ENCODE measurements around the gene RB1. TPM values are rescaled to one million over a fixed set of nuclear protein-coding genes. Genes with fewer than 3 reads are reported as not detected.

Gene RB1
- total and polyA plus RNA-seq, 2 experiments from 2014 or later: 25.5 to 31.0 TPM

GRCh38 chr13:48403913-48404312, 100.4 kb downstream of the RB1 start:
- no peak for TF ChIP-seq EZH2phosphoT487 (IDR thresholded peaks at IDR 0.05; ENCODE audit: insufficient read depth, low read depth)
- TF ChIP-seq EZH2 (IDR thresholded peaks at IDR 0.05; ENCODE audit: insufficient read depth, poor library complexity, severe bottlenecking): no peak
- H3K9me2 ChIP-seq (ENCODE audit: insufficient read depth): no peaks in the 10 kb centered on the region
- in situ Hi-C loops (cut with MboI): no loop called here
- peaks cover 62% of the 10 kb centered on the region for H3K4me1 ChIP-seq (ENCODE audit: insufficient read depth)
- H3K79me2 ChIP-seq (ENCODE audit: insufficient read depth): peaks cover 67% of the 10 kb centered on the region
- peak overlapping the region; percentile 58; the same call in 1 of the 2 replicates for H3K9ac ChIP-seq
- peaks cover 39% of the 10 kb centered on the region for H3F3A ChIP-seq (ENCODE audit: insufficient read depth)
- H3K27me3 ChIP-seq (replicated peaks; ENCODE audit: insufficient read depth): no peaks in the 10 kb centered on the region
- DNase-seq: peak; percentile 18
- no peaks in the 10 kb centered on the region for H3K36me3 ChIP-seq (ENCODE audit: low read depth)
- no peaks in the 10 kb centered on the region for H4K20me1 ChIP-seq (ENCODE audit: insufficient read depth)
- peak overlapping the region; percentile 91 for H3K27ac ChIP-seq
- peak overlapping the region; percentile 60 for H3K4me2 ChIP-seq (ENCODE audit: unreplicated experiment)
- peak overlapping the region; percentile 46; the same call in 1 of the 2 replicates for H2AFZ ChIP-seq
- 61 to 67% methylated on average over 8 of the region's 8 CpGs for WGBS, 2 experiments (ENCODE audit: low coverage in 1 of 2, low lambda C conversion rate in 2 of 2, missing lambda C conversion rate in 2 of 2)
- peak overlapping the region; percentile 38 for H3K4me3 ChIP-seq
- no peaks in the 10 kb centered on the region for H3K9me3 ChIP-seq (ENCODE audit: low read depth)

GRCh38 chr13:48404952-48405351, 101.4 kb downstream of the RB1 start:
- Histone ChIP-seq H4K20me1 (ENCODE audit: insufficient read depth) (no peaks in the 10 kb centered on the region), H3K27me3 (replicated peaks; ENCODE audit: insufficient read depth) (no peaks in the 10 kb centered on the region), H3K4me1 (ENCODE audit: insufficient read depth) (peaks cover 52% of the 10 kb centered on the region), H3K79me2 (ENCODE audit: insufficient read depth) (peaks cover 75% of the 10 kb centered on the region), H3K27ac (peak overlapping the region; percentile 44), H3K36me3 (ENCODE audit: low read depth) (no peaks in the 10 kb centered on the region), H3F3A (ENCODE audit: insufficient read depth) (peaks cover 28% of the 10 kb centered on the region), H3K9me2 (ENCODE audit: insufficient read depth) (no peaks in the 10 kb centered on the region), H3K9me3 (ENCODE audit: low read depth) (no peaks in the 10 kb centered on the region), H2AFZ (peak overlapping the region; percentile 46), H3K9ac (peak overlapping the region; percentile 58), H3K4me3 (peak overlapping the region; percentile 38), H3K4me2 (ENCODE audit: unreplicated experiment) (peak overlapping the region; percentile 60)
- TF ChIP-seq EZH2phosphoT487 (IDR thresholded peaks at IDR 0.05; ENCODE audit: insufficient read depth, low read depth) (no peak), EZH2 (IDR thresholded peaks at IDR 0.05; ENCODE audit: insufficient read depth, poor library complexity, severe bottlenecking) (no peak)
- in situ Hi-C loops (cut with MboI): no loop called here
- DNase-seq: peak; percentile 22
- WGBS, 2 experiments (ENCODE audit: low coverage in 1 of 2, low lambda C conversion rate in 2 of 2, missing lambda C conversion rate in 2 of 2): 19 to 20% methylated on average over 1 of the region's 1 CpG

- Histone ChIP-seq H3K9me3 (ENCODE audit: low read depth) (no peaks in the 10 kb centered on the region), H3K79me2 (ENCODE audit: insufficient read depth) (peaks cover 84% of the 10 kb centered on the region)
- in situ Hi-C loops (cut with MboI): no loop called here
Observed at GRCh38 chr13:48405875-48406274, 102.3 kb downstream of the RB1 start.

GRCh38 chr13:48410199-48410598, 106.6 kb downstream of the RB1 start:
- TF ChIP-seq EZH2 (IDR thresholded peaks at IDR 0.05; ENCODE audit: insufficient read depth, poor library complexity, severe bottlenecking) (no peak), EZH2phosphoT487 (IDR thresholded peaks at IDR 0.05; ENCODE audit: insufficient read depth, low read depth) (no peak)
- Histone ChIP-seq H3K4me3 (peak overlapping the region; percentile 84), H3K9ac (peak overlapping the region; percentile 84)

More at GRCh38 chr13:48405875-48406274, 102.3 kb downstream of the RB1 start:
- Histone ChIP-seq H3K27ac (no peak overlapping the region), H3K9me2 (ENCODE audit: insufficient read depth) (no peaks in the 10 kb centered on the region), H3K36me3 (ENCODE audit: low read depth) (no peaks in the 10 kb centered on the region), H3K4me1 (ENCODE audit: insufficient read depth) (peaks cover 43% of the 10 kb centered on the region), H3K9ac (0 out of 2 replicates have a peak overlapping the region, but pooled peaks have one; percentile 58), H3K4me2 (ENCODE audit: unreplicated experiment) (no peak overlapping the region), H2AFZ (no peak overlapping the region), H3K4me3 (no peak overlapping the region), H3K27me3 (replicated peaks; ENCODE audit: insufficient read depth) (no peaks in the 10 kb centered on the region), H4K20me1 (ENCODE audit: insufficient read depth) (no peaks in the 10 kb centered on the region), H3F3A (ENCODE audit: insufficient read depth) (peaks cover 19% of the 10 kb centered on the region)
- DNase-seq: peak; percentile 23
- TF ChIP-seq EZH2 (IDR thresholded peaks at IDR 0.05; ENCODE audit: insufficient read depth, poor library complexity, severe bottlenecking) (no peak), EZH2phosphoT487 (IDR thresholded peaks at IDR 0.05; ENCODE audit: insufficient read depth, low read depth) (no peak)

More at GRCh38 chr13:48410199-48410598, 106.6 kb downstream of the RB1 start:
- Histone ChIP-seq H2AFZ (no peak overlapping the region), H3K9me2 (ENCODE audit: insufficient read depth) (no peaks in the 10 kb centered on the region), H3K27ac (no peak overlapping the region), H3K36me3 (ENCODE audit: low read depth) (no peaks in the 10 kb centered on the region), H3K27me3 (replicated peaks; ENCODE audit: insufficient read depth) (no peaks in the 10 kb centered on the region), H3K79me2 (ENCODE audit: insufficient read depth) (peaks cover 94% of the 10 kb centered on the region), H3K4me2 (ENCODE audit: unreplicated experiment) (peak overlapping the region; percentile 97), H3F3A (ENCODE audit: insufficient read depth) (peaks cover 16% of the 10 kb centered on the region; the same call in 1 of the 2 replicates), H3K9me3 (ENCODE audit: low read depth) (no peaks in the 10 kb centered on the region), H4K20me1 (ENCODE audit: insufficient read depth) (no peaks in the 10 kb centered on the region), H3K4me1 (ENCODE audit: insufficient read depth) (peaks cover 12% of the 10 kb centered on the region)
- WGBS, 2 experiments (ENCODE audit: low coverage in 1 of 2, low lambda C conversion rate in 2 of 2, missing lambda C conversion rate in 2 of 2): 57 to 62% methylated on average over 5 of the region's 5 CpGs
- peak; percentile 24 for DNase-seq
- in situ Hi-C loops (cut with MboI): no loop called here
